CD4-positive, alpha-beta memory T cell (primary cell): ENCODE results near the gene BDP1. TPM values are rescaled to one million over a fixed set of nuclear protein-coding genes. Genes with fewer than 3 reads are reported as not detected.

Experiments
- CTCF ChIA-PET: fragments of 350-600 bp; sonication (Branson Sonifier 250); formaldehyde crosslinking; loops from one replicate; lab custom pipeline; 2021; ENCODE audit warnings: inconsistent platforms; ENCODE audit not compliant: partially characterized antibody; lab: Charles Lee
- POLR2A ChIA-PET: fragments of 350-600 bp; sonication (Branson Sonifier 250); formaldehyde crosslinking; loops from one replicate; lab custom pipeline; 2021; ENCODE audit not compliant: partially characterized antibody; lab: Charles Lee
- DNase-seq, 5 donors: peaks; one replicate each; pipeline versions ENCODE4 v3.0.0 to v3.0.0-alpha.2; 2020 to 2022; ENCODE audit warnings: mixed read lengths in 1 of 5
- H3K27ac ChIP-seq: one replicate; pipeline ENCODE4 v1.7.0; 2013; ENCODE audit warnings: low read depth, low read length
- H3K27me3 ChIP-seq: 2 replicates; pipeline ENCODE4 v1.7.0; 2013; ENCODE audit warnings: mild to moderate bottlenecking, low read length, moderate library complexity; ENCODE audit not compliant: insufficient read depth
- H3K36me3 ChIP-seq: 2 replicates; pipeline ENCODE4 v1.7.0; 2013; ENCODE audit warnings: mild to moderate bottlenecking, low read length, moderate library complexity; ENCODE audit not compliant: insufficient read depth
- H3K4me1 ChIP-seq: 2 replicates; pipeline ENCODE4 v1.7.0; 2013; ENCODE audit warnings: mild to moderate bottlenecking, low read length, moderate library complexity; ENCODE audit not compliant: insufficient read depth
- H3K4me3 ChIP-seq, 2 donors: one replicate each; pipeline ENCODE4 v1.7.0; 2013; ENCODE audit warnings: low read length in 2 of 2, mild to moderate bottlenecking in 1 of 2
- H3K9me3 ChIP-seq, 2 donors: one replicate each; pipeline ENCODE4 v1.7.0; 2013; ENCODE audit warnings: low read length in 2 of 2, control low read depth in 1 of 2; ENCODE audit not compliant: control insufficient read depth in 1 of 2
- H3K27ac Mint-ChIP-seq, 7 donors: one replicate each; pipeline ENCODE4 v1.8.0; 2020 to 2021; ENCODE audit warnings: mixed read lengths in 7 of 7, mild to moderate bottlenecking in 6 of 7, inconsistent platforms in 3 of 7, moderate library complexity in 3 of 7
- H3K27me3 Mint-ChIP-seq, 2 donors: one replicate each; pipeline ENCODE4 v1.8.0; 2020 to 2021; ENCODE audit warnings: mixed read lengths in 2 of 2
- H3K36me3 Mint-ChIP-seq, 2 donors: one replicate each; pipeline ENCODE4 v1.8.0; 2020 to 2021; ENCODE audit warnings: mixed read lengths in 2 of 2, inconsistent platforms in 1 of 2, mild to moderate bottlenecking in 1 of 2
- H3K4me1 Mint-ChIP-seq, 4 donors: one replicate each; pipeline ENCODE4 v1.8.0; 2020 to 2021; ENCODE audit warnings: mixed read lengths in 4 of 4, mild to moderate bottlenecking in 1 of 4
- H3K4me3 Mint-ChIP-seq, 8 donors: one replicate each; pipeline ENCODE4 v1.8.0; 2020 to 2021; ENCODE audit warnings: mixed read lengths in 8 of 8, mild to moderate bottlenecking in 7 of 8, moderate library complexity in 6 of 8, inconsistent platforms in 3 of 8
- H3K9me3 Mint-ChIP-seq, 8 donors: one replicate each; pipeline ENCODE4 v1.8.0; 2020 to 2021; ENCODE audit warnings: mixed read lengths in 8 of 8, mild to moderate bottlenecking in 5 of 8, inconsistent platforms in 3 of 8, moderate library complexity in 1 of 8
- intact Hi-C: fragments of 100-400 bp; cut with micrococcal nuclease; formaldehyde crosslinking; loops from one replicate; pipeline ENCODE4 v1.15.1; 2023
- polyA plus RNA-seq, 2 donors: library from polyadenylated mRNA; unstranded; fragments of 300-500 nt; fragmentation: Illumina TruSeq; gene quantifications; one replicate each; pipeline ENCODE4 v1.2.3, GENCODE V29; 2021
- total RNA-seq, 2 experiments: library from RNA; stranded (reverse); gene quantifications; one replicate each; pipeline ENCODE4 v1.2.3, GENCODE V29; 2021

Gene BDP1
- total and polyA plus RNA-seq, 4 experiments from 2014 or later = 3.8 to 47.9 (median 32.1) TPM

- Mint-ChIP-seq H3K36me3 (peaks cover 56 to 61% of the 10 kb centered on the region in 2 donors), H3K9me3 (no peaks in the 10 kb centered on the region)
- CTCF ChIA-PET = interaction anchor here (2.0 kb wide), 1 partner anchor 15 kb away, joined by 8 read pairs; no protein-coding TSS in a partner anchor
Measured at GRCh38 chr5:71615809-71616208, 160.4 kb downstream of the BDP1 start.

More at GRCh38 chr5:71615809-71616208, 160.4 kb downstream of the BDP1 start:
- Histone ChIP-seq H3K36me3 (peaks cover 11% of the 10 kb centered on the region), H3K9me3 (no peaks in the 10 kb centered on the region), H3K4me1 (no peaks in the 10 kb centered on the region), H3K27me3 (no peaks in the 10 kb centered on the region), H3K4me3 (no peak overlapping the region), H3K27ac (no peak overlapping the region)
- DNase-seq = no peak
- Mint-ChIP-seq H3K4me3 (no peak overlapping the region), H3K4me1 (peaks cover 1 to 15% (median 9%) of the 10 kb centered on the region in 4 donors), H3K27ac (no peak overlapping the region), H3K27me3 (no peaks in the 10 kb centered on the region)
- intact Hi-C loops = no loop called here
- POLR2A ChIA-PET = no interaction called here

Other genes with a start within 250 kb of the BDP1 start
- 10 to 100 TPM; 31.1 to 31.9 TPM for gene MCCC2, start 131.7 kb downstream of the BDP1 start, total RNA-seq
- 10 to 100 TPM; 28.1 to 31.7 TPM for gene MCCC2, start 131.7 kb downstream of the BDP1 start, polyA plus RNA-seq